WTC11 (cell line): ENCODE results near the gene FAH. TPM values are rescaled to one million over a fixed set of nuclear protein-coding genes. Genes with fewer than 3 reads are reported as not detected.

Experiments
- ATAC-seq: fragments of 200-7000 bp; cut with Tn5 transposase; 2 replicates; pipeline ENCODE4 v1.10.0; 2021; ENCODE audit warnings: mild to moderate bottlenecking, moderate library complexity
- CTCF ChIA-PET: fragments of 300-600 bp; sonication (Branson Sonifier 250); formaldehyde crosslinking; loops from one replicate; lab custom pipeline; 2021; ENCODE audit warnings: antibody characterized with exemption; lab: Charles Lee
- POLR2A ChIA-PET: fragments of 350-600 bp; sonication (Branson Sonifier 250); formaldehyde crosslinking; loops from one replicate; lab custom pipeline; 2021; ENCODE audit warnings: antibody characterized with exemption; lab: Charles Lee
- DNase-seq: peaks from one replicate; pipeline ENCODE4 v3.0.0; 2021; ENCODE audit warnings: low spot score
- H3K27ac Mint-ChIP-seq: 2 replicates; pipeline ENCODE4 v1.8.0; 2021; ENCODE audit warnings: mixed read lengths
- H3K27me3 Mint-ChIP-seq: 2 replicates; pipeline ENCODE4 v1.8.0; 2021; ENCODE audit warnings: low read depth, mild to moderate bottlenecking, moderate library complexity, mixed read lengths
- H3K36me3 Mint-ChIP-seq: 2 replicates; pipeline ENCODE4 v1.8.0; 2021; ENCODE audit warnings: mixed read lengths
- H3K4me1 Mint-ChIP-seq: 2 replicates; pipeline ENCODE4 v1.8.0; 2022; ENCODE audit warnings: mixed read lengths
- H3K4me3 Mint-ChIP-seq: 2 replicates; pipeline ENCODE4 v1.8.0; 2021; ENCODE audit warnings: mild to moderate bottlenecking, moderate library complexity, mixed read lengths
- H3K9me3 Mint-ChIP-seq: 2 replicates; pipeline ENCODE4 v1.8.0; 2021; ENCODE audit warnings: mixed read lengths
- AR ChIP-seq: fragments of 250-450 bp; sonication (Bioruptor Pico); IDR thresholded peaks from 2 replicates; pipeline ENCODE4 v1.9.0; 2021; ENCODE audit warnings: mild to moderate bottlenecking
- CREB1 ChIP-seq: sonication (generic); formaldehyde crosslinking; IDR thresholded peaks from 2 replicates; pipeline ENCODE4 v1.8.0; 2023; ENCODE audit warnings: mild to moderate bottlenecking, missing genetic modification reagents
- E2F4 ChIP-seq: sonication (generic); formaldehyde crosslinking; IDR thresholded peaks from 2 replicates; pipeline ENCODE4 v1.8.1; 2022; ENCODE audit warnings: low read depth, mild to moderate bottlenecking, moderate library complexity, missing genetic modification reagents, borderline replicate concordance
- ELF4 ChIP-seq: sonication (generic); formaldehyde crosslinking; IDR thresholded peaks from 2 replicates; pipeline ENCODE4 v1.8.1; 2022; ENCODE audit warnings: low read depth, mild to moderate bottlenecking, moderate library complexity, missing genetic modification reagents
- EMX1 ChIP-seq: fragments of 250-450 bp; sonication (Bioruptor Pico); IDR thresholded peaks from 2 replicates; pipeline ENCODE4 v1.8.0; 2021; ENCODE audit warnings: mild to moderate bottlenecking
- ETV6 ChIP-seq: sonication (generic); formaldehyde crosslinking; IDR thresholded peaks from 2 replicates; pipeline ENCODE4 v1.8.1; 2022; ENCODE audit warnings: mild to moderate bottlenecking, missing genetic modification reagents
- FOXJ3 ChIP-seq: sonication (generic); formaldehyde crosslinking; IDR thresholded peaks from 2 replicates; pipeline ENCODE4 v1.9.0; 2021; ENCODE audit warnings: missing genetic modification reagents, mild to moderate bottlenecking, borderline replicate concordance
- FOXK1 ChIP-seq: sonication (generic); formaldehyde crosslinking; IDR thresholded peaks from 2 replicates; pipeline ENCODE4 v1.8.0; 2022; ENCODE audit warnings: mild to moderate bottlenecking, moderate library complexity, missing genetic modification reagents
- FOXP1 ChIP-seq: sonication (generic); formaldehyde crosslinking; IDR thresholded peaks from 2 replicates; pipeline ENCODE4 v1.8.0; 2022; ENCODE audit warnings: missing genetic modification reagents, mild to moderate bottlenecking, moderate library complexity, borderline replicate concordance
- GABPB1 ChIP-seq: sonication (generic); formaldehyde crosslinking; IDR thresholded peaks from 2 replicates; pipeline ENCODE4 v1.8.1; 2023; ENCODE audit warnings: mild to moderate bottlenecking, missing genetic modification reagents
- JAZF1 ChIP-seq: fragments of 250-450 bp; sonication (Bioruptor Pico); IDR thresholded peaks from 2 replicates; pipeline ENCODE4 v1.9.0; 2021; ENCODE audit warnings: moderate library complexity, mild to moderate bottlenecking, inconsistent platforms
- KAT7 ChIP-seq: sonication (generic); formaldehyde crosslinking; IDR thresholded peaks from 2 replicates; pipeline ENCODE4 v1.8.1; 2023; ENCODE audit warnings: missing genetic modification reagents, mild to moderate bottlenecking, borderline replicate concordance
- MAX ChIP-seq: sonication (generic); formaldehyde crosslinking; IDR thresholded peaks from 2 replicates; pipeline ENCODE4 v1.8.0; 2022; ENCODE audit warnings: mild to moderate bottlenecking, missing genetic modification reagents
- NFE2L1 ChIP-seq: sonication (generic); formaldehyde crosslinking; IDR thresholded peaks from 2 replicates; pipeline ENCODE4 v1.8.1; 2023; ENCODE audit warnings: missing genetic modification reagents
- NFYB ChIP-seq: sonication (generic); formaldehyde crosslinking; conservative IDR thresholded peaks from 2 replicates; pipeline ENCODE4 v1.8.0; 2022; ENCODE audit warnings: low read depth, missing genetic modification reagents
- NR2C2 ChIP-seq: sonication (generic); formaldehyde crosslinking; IDR thresholded peaks from 2 replicates; pipeline ENCODE4 v1.8.0; 2022; ENCODE audit warnings: mild to moderate bottlenecking, missing genetic modification reagents
- NR3C1 ChIP-seq: sonication (generic); formaldehyde crosslinking; conservative IDR thresholded peaks from 2 replicates; pipeline ENCODE4 v1.8.1; 2023; ENCODE audit warnings: low read depth, mild to moderate bottlenecking, missing genetic modification reagents
- PRRX2 ChIP-seq: fragments of 250-450 bp; sonication (Bioruptor Pico); IDR thresholded peaks from 2 replicates; pipeline ENCODE4 v1.8.0; 2021; ENCODE audit warnings: mild to moderate bottlenecking
- RORB ChIP-seq: fragments of 250-450 bp; sonication (Bioruptor Pico); IDR thresholded peaks from 2 replicates; pipeline ENCODE4 v1.9.0; 2021; ENCODE audit warnings: mild to moderate bottlenecking
- SMAD3 ChIP-seq: sonication (generic); formaldehyde crosslinking; IDR thresholded peaks from 2 replicates; pipeline ENCODE4 v1.8.0; 2022; ENCODE audit warnings: missing genetic modification reagents, mild to moderate bottlenecking, borderline replicate concordance
- SMAD4 ChIP-seq: sonication (generic); formaldehyde crosslinking; IDR thresholded peaks from 2 replicates; pipeline ENCODE4 v1.8.0; 2022; ENCODE audit warnings: mild to moderate bottlenecking, missing genetic modification reagents
- ZBTB43 ChIP-seq: sonication (generic); formaldehyde crosslinking; IDR thresholded peaks from 2 replicates; pipeline ENCODE4 v1.8.1; 2023; ENCODE audit warnings: mild to moderate bottlenecking, missing genetic modification reagents
- ZNF138 ChIP-seq: sonication (generic); formaldehyde crosslinking; conservative IDR thresholded peaks from 2 replicates; pipeline ENCODE4 v1.8.1; 2022; ENCODE audit warnings: mild to moderate bottlenecking, moderate library complexity, missing genetic modification reagents
- ZNF416 ChIP-seq: fragments of 250-450 bp; sonication (Bioruptor Pico); IDR thresholded peaks from 2 replicates; pipeline ENCODE4 v1.9.0; 2021; ENCODE audit warnings: mild to moderate bottlenecking, inconsistent platforms
- ZNF423 ChIP-seq: fragments of 250-450 bp; sonication (Bioruptor Pico); IDR thresholded peaks from 2 replicates; pipeline ENCODE4 v2.1.2; 2022; ENCODE audit warnings: mild to moderate bottlenecking, moderate library complexity
- ZNF425 ChIP-seq: fragments of 250-450 bp; sonication (Bioruptor Pico); conservative IDR thresholded peaks from 2 replicates; pipeline ENCODE4 v1.9.0; 2021; ENCODE audit warnings: mild to moderate bottlenecking
- ZSCAN18 ChIP-seq: fragments of 250-450 bp; sonication (Bioruptor Pico); IDR thresholded peaks from 2 replicates; pipeline ENCODE4 v2.1.2; 2022; ENCODE audit warnings: mild to moderate bottlenecking, moderate library complexity
- total RNA-seq: library from RNA; stranded (reverse); gene quantifications from 3 replicates; pipeline ENCODE4 v1.2.3, GENCODE V29; 2021

Gene FAH
- total RNA-seq, 1 experiment from 2014 or later: 22.8 TPM

- no peak for TF ChIP-seq ZNF416 (CRISPR knock-in tag)
- no peak for TF ChIP-seq ZSCAN18 (CRISPR knock-in tag)
These were observed 45.6 kb upstream of the FAH start (continued) for GRCh38 chr15:80107204-80107603.

- ATAC-seq: no peak
- Mint-ChIP-seq H3K36me3 (no peaks in the 10 kb centered on the region), H3K4me1 (peaks cover 29% of the 10 kb centered on the region), H3K27me3 (no peaks in the 10 kb centered on the region), H3K4me3 (no peak overlapping the region), H3K27ac (no peak overlapping the region), H3K9me3 (no peaks in the 10 kb centered on the region)
- POLR2A ChIA-PET: interaction anchor here (0.6 kb wide), 1 partner anchor 531 kb away, joined by 4 read pairs; no protein-coding TSS in a partner anchor
- DNase-seq: no peak
- TF ChIP-seq NFYB (CRISPR knock-in tag) (no peak), ETV6 (CRISPR knock-in tag) (no peak), NR3C1 (CRISPR knock-in tag) (no peak), CREB1 (CRISPR knock-in tag) (no peak), FOXJ3 (CRISPR knock-in tag) (no peak), RORB (CRISPR knock-in tag) (no peak), NR2C2 (no peak), ELF4 (no peak), SMAD4 (CRISPR knock-in tag) (no peak), MAX (CRISPR knock-in tag) (no peak), PRRX2 (CRISPR knock-in tag) (no peak), E2F4 (no peak), FOXK1 (CRISPR knock-in tag) (no peak), GABPB1 (CRISPR knock-in tag) (no peak), AR (no peak), ZNF423 (CRISPR knock-in tag) (no peak), KAT7 (CRISPR knock-in tag) (no peak), SMAD3 (no peak), JAZF1 (CRISPR knock-in tag) (no peak)
- CTCF ChIA-PET: no interaction called here
These were observed 45.0 kb upstream of the FAH start for GRCh38 chr15:80107774-80108173.

GRCh38 chr15:80109388-80109787, 43.4 kb upstream of the FAH start:
- POLR2A ChIA-PET: no interaction called here
- H3K4me3 Mint-ChIP-seq: no peak overlapping the region
- H3K36me3 Mint-ChIP-seq: no peaks in the 10 kb centered on the region
- CTCF ChIA-PET: interaction anchor here (0.9 kb wide), 1 partner anchor 68 kb away, joined by 3 read pairs; no protein-coding TSS in a partner anchor
- DNase-seq (no peak), ATAC-seq (no peak)
- no peaks in the 10 kb centered on the region for H3K9me3 Mint-ChIP-seq
- no peaks in the 10 kb centered on the region for H3K27me3 Mint-ChIP-seq
- peaks cover 42% of the 10 kb centered on the region for H3K4me1 Mint-ChIP-seq
- peak overlapping the region; percentile 33; the same call in 1 of the 2 replicates for H3K27ac Mint-ChIP-seq
- TF ChIP-seq PRRX2 (CRISPR knock-in tag) (no peak), EMX1 (CRISPR knock-in tag) (no peak), NFYB (CRISPR knock-in tag) (no peak), ZNF416 (CRISPR knock-in tag) (no peak), FOXP1 (CRISPR knock-in tag) (no peak), ZNF425 (no peak), NFE2L1 (CRISPR knock-in tag) (no peak), ZNF138 (CRISPR knock-in tag) (no peak), JAZF1 (CRISPR knock-in tag) (no peak), ZBTB43 (CRISPR knock-in tag) (no peak)
